Measurements from ENCODE around the gene KRTAP4-16.
"Not testable (repeated sequence)": the region's sequence is repeated elsewhere in the genome, so short reads cannot be mapped to it uniquely, and the experiment has no call there.

DNA sequence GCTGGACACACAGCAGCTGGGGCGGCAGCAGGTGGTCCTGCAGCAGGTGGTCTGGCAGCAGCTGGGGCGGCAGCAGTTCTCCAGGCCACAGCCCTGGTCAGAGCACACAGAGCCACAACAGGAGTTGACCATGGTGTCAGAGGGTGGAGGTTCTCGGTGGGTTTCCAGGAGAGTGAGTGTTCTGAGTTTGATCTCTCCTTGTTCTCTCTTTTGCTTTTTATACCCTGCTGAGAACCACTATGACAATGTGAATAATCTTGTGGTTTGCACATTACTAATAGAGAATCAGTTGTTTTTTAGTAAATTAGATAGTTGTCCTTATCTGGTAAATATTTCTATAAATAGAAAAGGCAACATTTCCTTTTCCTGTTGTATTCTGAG is 22.0 kb upstream of the KRTAP4-16 start, which contains the start of gene KRTAP4-12:
- TF ChIP-seq CTCF, POLR2A (IDR thresholded peaks at IDR 0.05): not testable (repeated sequence)
